Esophagus muscularis mucosa (tissue), 4 donors: ENCODE measurements around the gene SPRYD7. TPM values are rescaled to one million over a fixed set of nuclear protein-coding genes. Genes with fewer than 3 reads are reported as not detected.
"Not testable (repeated sequence)": the region's sequence is repeated elsewhere in the genome, so short reads cannot be mapped to it uniquely, and the experiment has no call there.

ENCODE experiments used
- DNase-seq: peaks from one replicate; pipeline ENCODE4 v3.0.0-alpha.2; 2017; ENCODE audit errors: extremely low spot score
- H3K27ac ChIP-seq, 4 donors: fragments of 200-600 bp; sonication (generic); replicated peaks in 1 of 4; 1 replicate in 3 of 4; 2 replicates in 1 of 4; pipeline ENCODE4 v1.5.1; 2016 to 2019; ENCODE audit warnings: mild to moderate bottlenecking in 1 of 4
- H3K27me3 ChIP-seq, 4 donors: fragments of 200-600 bp; sonication (generic); one replicate each; pipeline versions ENCODE4 v1.5.1 to v1.6.0; 2016 to 2019
- H3K36me3 ChIP-seq, 4 donors: fragments of 200-600 bp; sonication (generic); one replicate each; pipeline ENCODE4 v1.5.1; 2016 to 2019
- H3K4me1 ChIP-seq, 4 donors: fragments of 200-600 bp; sonication (generic); one replicate each; pipeline ENCODE4 v1.5.1; 2016 to 2019
- H3K4me3 ChIP-seq, 4 donors: fragments of 200-600 bp; sonication (generic); 1 replicate in 2 of 4; 2 replicates in 2 of 4; pipeline ENCODE4 v1.5.1; 2016 to 2019; ENCODE audit warnings: mild to moderate bottlenecking in 4 of 4, moderate library complexity in 1 of 4
- H3K9me3 ChIP-seq, 4 donors: fragments of 200-600 bp; sonication (generic); 1 replicate in 3 of 4; 2 replicates in 1 of 4; pipeline ENCODE4 v1.5.1; 2016 to 2019
- EP300 ChIP-seq: sonication (generic); formaldehyde crosslinking; IDR thresholded peaks from one replicate; pipeline ENCODE4 v1.6.1; 2017; ENCODE audit warnings: antibody characterized with exemption
- POLR2A ChIP-seq: fragments of 450-650 bp; IDR thresholded peaks from one replicate; pipeline ENCODE4 v1.6.1; 2017; ENCODE audit warnings: antibody characterized with exemption, moderate library complexity, mild to moderate bottlenecking, low read depth
- POLR2AphosphoS5 ChIP-seq, 2 donors: sonication (generic); formaldehyde crosslinking; IDR thresholded peaks; one replicate each; pipeline ENCODE4 v1.6.1; 2017; ENCODE audit warnings: antibody characterized with exemption in 2 of 2
- WGBS: methylation state at CpG from one replicate; pipeline ENCODE4 v1.1.5; 2018; 5-methylcytosine and 5-hydroxymethylcytosine counted together
- intact Hi-C: fragments of 100-400 bp; cut with DNase I; formaldehyde crosslinking; loops from one replicate; pipeline ENCODE4 v1.15.1; 2023
- total RNA-seq, 4 donors: library from RNA; depleted of rRNA; stranded (reverse); fragments of >200 nt; gene quantifications; one replicate each; pipeline versions ENCODE4 v1.1.0 to v1.2.1, GENCODE V29; 2016
- TF ChIP-seq, protein P1 (sequence below), 3 experiments: fragments of 200-600 bp in 2 of 3; fragments of 450-650 bp in 1 of 3; sonication (generic) in 2 of 3; IDR thresholded peaks; one replicate each; pipeline ENCODE4 v1.5.1; 2017 to 2019; ENCODE audit warnings: antibody characterized with exemption in 3 of 3, mild to moderate bottlenecking in 2 of 3, moderate library complexity in 1 of 3

Gene SPRYD7
- total RNA-seq, 4 donors from 2014 or later: 10.9 to 18.8 (median 15.0) TPM

DNA sequence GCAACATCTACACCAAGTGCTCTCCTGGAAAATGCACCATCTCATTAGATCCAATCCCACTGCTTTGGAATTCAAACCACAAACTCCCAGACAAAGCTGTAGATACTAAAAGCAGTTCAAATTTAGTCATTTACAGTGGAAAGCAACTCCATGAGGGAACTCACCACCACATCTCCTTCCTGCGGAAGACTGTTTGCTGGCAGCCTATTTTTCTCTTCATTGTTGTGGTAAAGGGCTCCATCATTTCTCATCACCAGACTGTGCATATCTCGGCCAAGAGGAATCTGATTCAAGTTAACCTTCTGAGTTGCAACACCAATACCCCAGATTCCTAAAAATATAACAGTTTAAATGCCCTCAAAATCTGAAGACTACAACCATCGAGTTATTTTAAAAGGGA lies 8.4 kb downstream of the SPRYD7 start:
- intact Hi-C loops: no loop called here
- no peak for TF ChIP-seq POLR2AphosphoS5 (IDR thresholded peaks at IDR 0.05)
- TF ChIP-seq, protein P1, sequence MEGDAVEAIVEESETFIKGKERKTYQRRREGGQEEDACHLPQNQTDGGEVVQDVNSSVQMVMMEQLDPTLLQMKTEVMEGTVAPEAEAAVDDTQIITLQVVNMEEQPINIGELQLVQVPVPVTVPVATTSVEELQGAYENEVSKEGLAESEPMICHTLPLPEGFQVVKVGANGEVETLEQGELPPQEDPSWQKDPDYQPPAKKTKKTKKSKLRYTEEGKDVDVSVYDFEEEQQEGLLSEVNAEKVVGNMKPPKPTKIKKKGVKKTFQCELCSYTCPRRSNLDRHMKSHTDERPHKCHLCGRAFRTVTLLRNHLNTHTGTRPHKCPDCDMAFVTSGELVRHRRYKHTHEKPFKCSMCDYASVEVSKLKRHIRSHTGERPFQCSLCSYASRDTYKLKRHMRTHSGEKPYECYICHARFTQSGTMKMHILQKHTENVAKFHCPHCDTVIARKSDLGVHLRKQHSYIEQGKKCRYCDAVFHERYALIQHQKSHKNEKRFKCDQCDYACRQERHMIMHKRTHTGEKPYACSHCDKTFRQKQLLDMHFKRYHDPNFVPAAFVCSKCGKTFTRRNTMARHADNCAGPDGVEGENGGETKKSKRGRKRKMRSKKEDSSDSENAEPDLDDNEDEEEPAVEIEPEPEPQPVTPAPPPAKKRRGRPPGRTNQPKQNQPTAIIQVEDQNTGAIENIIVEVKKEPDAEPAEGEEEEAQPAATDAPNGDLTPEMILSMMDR (IDR thresholded peaks at IDR 0.05): no peak
- TF ChIP-seq EP300: no peak
- no peak for TF ChIP-seq POLR2A
- H3K36me3 ChIP-seq: peaks cover 39 to 85% (median 57%) of the 10 kb centered on the region in 4 donors
- no peaks in the 10 kb centered on the region for H3K27me3 ChIP-seq
- H3K27ac ChIP-seq: no peak overlapping the region
- H3K4me3 ChIP-seq: no peak overlapping the region
- DNase-seq: no peak
- H3K4me1 ChIP-seq: peaks cover 0 to 15% (median 13%) of the 10 kb centered on the region in 4 donors
- no peaks in the 10 kb centered on the region for H3K9me3 ChIP-seq
- 73% methylated on average over 3 of the region's 3 CpGs for WGBS

DNA sequence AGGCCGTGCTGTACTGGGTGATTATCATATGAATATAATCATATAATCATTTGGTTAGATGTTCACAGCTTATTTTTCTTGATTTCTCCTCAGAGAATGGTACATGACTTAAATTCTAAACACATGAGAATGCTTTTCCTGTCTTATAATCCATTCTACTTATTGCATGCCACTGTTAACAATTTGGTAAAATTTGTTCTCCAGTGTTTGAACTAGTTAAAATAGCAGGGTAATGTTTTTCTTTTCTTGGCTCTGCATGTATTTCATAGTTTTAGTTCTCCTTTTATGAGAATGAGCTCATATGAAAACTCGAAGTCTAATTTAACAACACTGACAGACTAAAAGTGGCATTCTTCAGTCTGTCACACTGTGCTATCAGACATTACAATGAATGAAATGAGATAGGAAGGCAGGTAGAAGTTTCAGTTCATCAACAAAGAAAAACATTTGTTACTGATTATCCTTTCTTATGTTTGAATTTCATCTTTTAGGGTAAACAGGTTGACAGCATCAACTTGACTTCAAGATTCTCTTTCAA lies 10.2 kb downstream of the SPRYD7 start:
- no peak for DNase-seq
- TF ChIP-seq EP300 (no peak), POLR2AphosphoS5 (IDR thresholded peaks at IDR 0.05) (no peak), POLR2A (no peak)
- TF ChIP-seq, protein P1 (IDR thresholded peaks at IDR 0.05): no peak
- no peaks in the 10 kb centered on the region for H3K9me3 ChIP-seq
- intact Hi-C loops: no loop called here
- H3K27ac ChIP-seq: no peak overlapping the region
- whole genome bisulfite sequencing: 75% methylated on average over 2 of the region's 2 CpGs
- H3K4me1 ChIP-seq: no peaks in the 10 kb centered on the region
- H3K36me3 ChIP-seq: peaks cover 44 to 97% (median 64%) of the 10 kb centered on the region in 4 donors
- no peaks in the 10 kb centered on the region for H3K27me3 ChIP-seq
- H3K4me3 ChIP-seq: no peak overlapping the region

DNA sequence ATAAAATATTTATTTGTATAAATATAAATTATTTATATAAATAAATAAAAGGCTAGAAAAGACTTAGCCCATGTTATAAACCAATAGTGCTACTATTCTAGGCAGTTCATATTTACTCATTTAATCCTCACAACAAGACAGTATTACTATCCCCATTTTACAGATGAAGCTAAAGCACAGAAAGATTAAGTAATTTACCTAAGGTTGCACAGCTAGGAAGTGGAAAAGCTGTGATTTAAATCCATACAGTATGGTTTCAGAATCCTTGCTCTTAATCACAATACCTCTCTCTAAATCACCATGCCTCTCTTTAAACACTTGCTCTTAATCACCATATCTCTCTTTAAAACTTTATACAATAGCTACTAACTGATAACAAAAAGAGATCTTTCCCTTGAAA lies 13.8 kb downstream of the SPRYD7 start:
- H3K27me3 ChIP-seq: no peaks in the 10 kb centered on the region
- H3K36me3 ChIP-seq: peaks cover 66 to 97% (median 72%) of the 10 kb centered on the region in 4 donors
- no peak overlapping the region for H3K27ac ChIP-seq

DNA sequence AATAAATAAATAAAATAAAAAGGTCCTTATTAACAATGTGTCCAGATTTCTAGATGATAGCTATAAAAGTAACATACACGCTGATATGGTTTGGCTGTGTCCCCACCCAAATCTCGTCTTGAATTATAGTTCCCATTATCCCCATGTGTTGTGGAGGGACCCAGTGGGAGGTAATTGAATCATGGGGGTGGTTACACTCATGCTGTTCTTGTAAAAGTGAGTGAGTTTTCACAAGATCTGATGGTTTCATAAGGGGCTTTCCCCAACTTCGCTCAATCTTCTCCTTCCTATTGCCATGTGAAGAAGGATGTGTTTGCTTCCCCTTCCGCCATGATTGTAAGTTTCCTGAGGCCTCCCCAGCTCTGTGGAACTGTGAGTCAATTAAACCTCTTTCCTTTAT lies 15.2 kb downstream of the SPRYD7 start:
- H3K27me3 ChIP-seq, H3K27ac ChIP-seq, H3K9me3 ChIP-seq, H3K4me3 ChIP-seq, H3K4me1 ChIP-seq, DNase-seq, intact Hi-C loops: not testable (repeated sequence)
- H3K36me3 ChIP-seq: peaks cover 61 to 97% (median 75%) of the 10 kb centered on the region in 4 donors
- whole genome bisulfite sequencing: 95% methylated on average over 4 of the region's 4 CpGs

More for the DNA sequence above, 13.8 kb downstream of the SPRYD7 start:
- Histone ChIP-seq H3K9me3 (no peaks in the 10 kb centered on the region), H3K4me3 (no peak overlapping the region), H3K4me1 (no peaks in the 10 kb centered on the region)
- DNase-seq: no peak
- TF ChIP-seq POLR2AphosphoS5 (IDR thresholded peaks at IDR 0.05) (no peak), EP300 (no peak), POLR2A (no peak)
- TF ChIP-seq, protein P1 (IDR thresholded peaks at IDR 0.05): no peak
- intact Hi-C loops: no loop called here

DNA sequence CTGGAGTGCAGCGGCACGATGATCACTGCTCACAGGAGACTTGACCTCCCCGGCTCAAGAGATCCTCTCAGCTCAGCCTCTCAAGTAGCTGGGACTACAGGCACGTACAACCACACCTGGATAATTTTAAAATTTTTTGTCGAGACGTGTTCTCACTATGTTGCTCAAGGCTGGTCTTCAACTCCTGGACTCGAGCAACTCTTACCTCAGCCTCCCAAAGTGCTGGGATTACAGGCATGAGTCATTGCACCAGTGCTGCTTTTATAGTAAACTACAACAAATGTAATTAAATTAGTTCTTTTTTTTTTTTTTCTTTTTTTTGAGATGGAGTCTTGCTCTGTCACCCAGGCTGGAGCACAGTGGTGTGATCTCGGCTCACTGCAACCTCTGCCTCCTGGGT lies 18.0 kb downstream of the SPRYD7 start:
- DNase-seq, H3K4me3 ChIP-seq, H3K9me3 ChIP-seq, H3K27ac ChIP-seq, H3K4me1 ChIP-seq, intact Hi-C loops, H3K27me3 ChIP-seq: not testable (repeated sequence)
- peaks cover 39 to 87% (median 57%) of the 10 kb centered on the region in 4 donors for H3K36me3 ChIP-seq
- 95% methylated on average over 8 of the region's 8 CpGs for WGBS

DNA sequence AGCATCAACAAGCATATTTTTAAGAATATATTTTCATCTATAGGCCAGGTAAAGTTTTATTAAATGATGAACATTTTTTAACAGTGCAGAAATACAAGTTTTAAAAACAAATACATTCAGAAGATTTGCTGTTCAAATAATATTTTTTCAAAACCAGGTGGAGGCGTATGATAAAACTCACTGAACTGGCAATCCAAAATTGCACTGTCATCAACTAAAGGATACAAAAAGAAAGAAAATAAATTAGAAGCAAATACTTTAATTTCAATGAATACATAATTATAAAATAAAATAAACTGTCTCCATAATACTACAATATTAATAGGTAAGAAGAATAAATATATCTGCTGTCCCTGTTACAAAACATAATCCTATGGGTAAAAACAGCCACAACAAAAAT lies 21.2 kb downstream of the SPRYD7 start:
- 90% methylated on average over 1 of the region's 1 CpG for WGBS
- H3K27me3 ChIP-seq: no peaks in the 10 kb centered on the region
- TF ChIP-seq, protein P1 (IDR thresholded peaks at IDR 0.05): no peak
- TF ChIP-seq POLR2A (no peak), EP300 (no peak), POLR2AphosphoS5 (IDR thresholded peaks at IDR 0.05) (no peak)
- H3K27ac ChIP-seq: no peak overlapping the region
- H3K36me3 ChIP-seq: peaks cover 24 to 71% (median 48%) of the 10 kb centered on the region in 4 donors
- H3K4me3 ChIP-seq: no peak overlapping the region
- no peaks in the 10 kb centered on the region for H3K9me3 ChIP-seq
- intact Hi-C loops: no loop called here
- no peaks in the 10 kb centered on the region for H3K4me1 ChIP-seq
- no peak for DNase-seq
